Right atrium auricular region (tissue), 2 donors: ENCODE measurements around the gene DLGAP1. TPM values are rescaled to one million over a fixed set of nuclear protein-coding genes. Genes with fewer than 3 reads are reported as not detected.

Experiments used
- DNase-seq: peaks from one replicate; pipeline ENCODE4 v3.0.0-alpha.2; 2019; ENCODE audit warnings: low spot score
- H3K27ac ChIP-seq, 2 donors: fragments of 200-600 bp; sonication (generic); 1 replicate in 1 of 2; 2 replicates in 1 of 2; pipeline ENCODE4 v1.5.1; 2016 to 2019
- H3K27me3 ChIP-seq, 2 donors: fragments of 200-600 bp; sonication (generic); one replicate each; pipeline versions ENCODE4 v1.5.1 to v1.6.0; 2017 to 2019
- H3K36me3 ChIP-seq: fragments of 200-600 bp; sonication (generic); one replicate; pipeline ENCODE4 v1.5.1; 2016
- H3K4me1 ChIP-seq, 2 donors: fragments of 200-600 bp; sonication (generic); one replicate each; pipeline versions ENCODE4 v1.5.1 to v1.6.0; 2017 to 2019
- H3K4me3 ChIP-seq, 2 donors: fragments of 200-600 bp; sonication (generic); 1 replicate in 1 of 2; 2 replicates in 1 of 2; pipeline ENCODE4 v1.5.1; 2017 to 2019; ENCODE audit warnings: mild to moderate bottlenecking in 1 of 2, moderate library complexity in 1 of 2
- H3K9me3 ChIP-seq, 2 donors: fragments of 200-600 bp; sonication (generic); one replicate each; pipeline ENCODE4 v1.5.1; 2019
- CTCF ChIP-seq, 2 donors: fragments of 200-600 bp; sonication (generic); IDR thresholded peaks; one replicate each; pipeline ENCODE4 v1.5.1; 2019; ENCODE audit warnings: antibody characterized with exemption in 2 of 2
- total RNA-seq, 2 donors: library from RNA; depleted of rRNA; stranded (reverse); fragments of >200 nt; gene quantifications; one replicate each; pipeline ENCODE4 v1.1.0, GENCODE V29; 2016

Gene DLGAP1
- total RNA-seq, 2 donors from 2014 or later: 0.56 to 1.1 TPM

- H3K4me3 ChIP-seq: peak overlapping the region in 1 of 2 donors; percentile 31
These were observed 789.2 kb downstream of the DLGAP1 start for GRCh38 chr18:3665780-3666525.

GRCh38 chr18:3665204-3665603, 789.9 kb downstream of the DLGAP1 start:
- no peaks in the 10 kb centered on the region for H3K27me3 ChIP-seq
- no peak overlapping the region for H3K27ac ChIP-seq
- H3K4me3 ChIP-seq: no peak overlapping the region
- DNase-seq: no peak
- H3K36me3 ChIP-seq: no peaks in the 10 kb centered on the region
- no peak for TF ChIP-seq CTCF (IDR thresholded peaks at IDR 0.05)
- H3K9me3 ChIP-seq: no peaks in the 10 kb centered on the region
- peaks cover 0 to 7% of the 10 kb centered on the region in 2 donors for H3K4me1 ChIP-seq

More at GRCh38 chr18:3665780-3666525, 789.2 kb downstream of the DLGAP1 start:
- Histone ChIP-seq H3K27me3 (no peaks in the 10 kb centered on the region), H3K9me3 (no peaks in the 10 kb centered on the region), H3K27ac (peak overlapping the region; percentile 42 to 65), H3K36me3 (no peaks in the 10 kb centered on the region), H3K4me1 (peaks cover 0 to 7% of the 10 kb centered on the region in 2 donors)
- peak; percentile 96 for TF ChIP-seq CTCF (IDR thresholded peaks at IDR 0.05)
- peak; percentile 93 for DNase-seq

- H3K27me3 ChIP-seq: no peaks in the 10 kb centered on the region
These were observed 790.4 kb downstream of the DLGAP1 start for GRCh38 chr18:3664563-3665178.

GRCh38 chr18:3663870-3664512, 791.1 kb downstream of the DLGAP1 start:
- peaks cover 0 to 7% of the 10 kb centered on the region in 2 donors for H3K4me1 ChIP-seq
- DNase-seq: no peak
- no peaks in the 10 kb centered on the region for H3K27me3 ChIP-seq
- no peak overlapping the region for H3K4me3 ChIP-seq
- TF ChIP-seq CTCF (IDR thresholded peaks at IDR 0.05): no peak
- no peaks in the 10 kb centered on the region for H3K36me3 ChIP-seq
- no peak overlapping the region for H3K27ac ChIP-seq
- no peaks in the 10 kb centered on the region for H3K9me3 ChIP-seq

More at GRCh38 chr18:3664563-3665178, 790.4 kb downstream of the DLGAP1 start:
- Histone ChIP-seq H3K4me3 (no peak overlapping the region), H3K9me3 (no peaks in the 10 kb centered on the region), H3K36me3 (no peaks in the 10 kb centered on the region), H3K4me1 (peaks cover 0 to 7% of the 10 kb centered on the region in 2 donors), H3K27ac (no peak overlapping the region)
- no peak for TF ChIP-seq CTCF (IDR thresholded peaks at IDR 0.05)
- no peak for DNase-seq

GRCh38 chr18:3661989-3662388, 793.1 kb downstream of the DLGAP1 start:
- Histone ChIP-seq H3K27ac (no peak overlapping the region), H3K4me1 (peaks cover 0 to 7% of the 10 kb centered on the region in 2 donors)

More at GRCh38 chr18:3661989-3662388, 793.1 kb downstream of the DLGAP1 start:
- no peak for DNase-seq
- no peaks in the 10 kb centered on the region for H3K9me3 ChIP-seq
- no peaks in the 10 kb centered on the region for H3K27me3 ChIP-seq
- TF ChIP-seq CTCF (IDR thresholded peaks at IDR 0.05): no peak
- H3K4me3 ChIP-seq: no peak overlapping the region
- H3K36me3 ChIP-seq: no peaks in the 10 kb centered on the region
